Mesendoderm (in vitro differentiated cells): ENCODE data around the gene MANBA.
"Not testable (repeated sequence)": the region's sequence is repeated elsewhere in the genome, so short reads cannot be mapped to it uniquely, and the experiment has no call there.

Experiments used
- DNase-seq: peaks from one replicate; pipeline ENCODE4 v3.0.0; 2013
- H2AK5ac ChIP-seq: 2 replicates; pipeline ENCODE4 v1.6.1; 2013; ENCODE audit warnings: low read length, inconsistent platforms
- H2BK120ac ChIP-seq: 2 replicates; pipeline ENCODE4 v1.6.1; 2013; ENCODE audit warnings: low read depth, mild to moderate bottlenecking, low read length, moderate library complexity, mixed read lengths
- H2BK15ac ChIP-seq: replicated peaks from 2 replicates; pipeline ENCODE4 v1.6.1; 2013; ENCODE audit warnings: low read depth, mild to moderate bottlenecking, moderate library complexity
- H2BK5ac ChIP-seq: 2 replicates; pipeline ENCODE4 v1.6.1; 2013; ENCODE audit warnings: low read length, inconsistent platforms
- H3K18ac ChIP-seq: 2 replicates; pipeline ENCODE4 v1.6.1; 2013; ENCODE audit warnings: mild to moderate bottlenecking, low read length, mixed read lengths
- H3K23ac ChIP-seq: one replicate; pipeline ENCODE4 v1.6.1; 2013; ENCODE audit warnings: low read length
- H3K27ac ChIP-seq: 2 replicates; pipeline ENCODE4 v1.5.1; 2013; ENCODE audit warnings: low read depth, mild to moderate bottlenecking, inconsistent platforms, low read length, moderate library complexity
- H3K27me3 ChIP-seq: 2 replicates; pipeline ENCODE4 v1.6.1; 2013; ENCODE audit warnings: low read length, control low read depth, mild to moderate bottlenecking, inconsistent platforms; ENCODE audit not compliant: insufficient read depth, poor library complexity
- H3K36me3 ChIP-seq: 2 replicates; pipeline ENCODE4 v1.6.1; 2013; ENCODE audit warnings: low read length, inconsistent platforms; ENCODE audit not compliant: control insufficient read depth, insufficient read depth
- H3K4ac ChIP-seq: one replicate; pipeline ENCODE4 v1.6.1; 2013; ENCODE audit warnings: low read depth, mild to moderate bottlenecking, low read length, moderate library complexity
- H3K4me1 ChIP-seq: 2 replicates; pipeline ENCODE4 v1.6.1; 2013; ENCODE audit warnings: low read depth, low read length, inconsistent platforms; ENCODE audit not compliant: control insufficient read depth
- H3K4me2 ChIP-seq: 2 replicates; pipeline ENCODE4 v1.6.1; 2013; ENCODE audit warnings: low read length
- H3K4me3 ChIP-seq: 2 replicates; pipeline ENCODE4 v1.5.1; 2013; ENCODE audit warnings: mild to moderate bottlenecking, low read length
- H3K56ac ChIP-seq: one replicate; pipeline ENCODE4 v1.6.1; 2013; ENCODE audit warnings: low read length
- H3K79me1 ChIP-seq: 2 replicates; pipeline ENCODE4 v1.6.1; 2013; ENCODE audit warnings: low read length, inconsistent platforms
- H3K79me2 ChIP-seq: 2 replicates; pipeline ENCODE4 v1.6.1; 2013; ENCODE audit warnings: mild to moderate bottlenecking, low read length; ENCODE audit not compliant: control insufficient read depth, insufficient read depth
- H3K9ac ChIP-seq: 2 replicates; pipeline ENCODE4 v1.6.1; 2013; ENCODE audit warnings: low read length, inconsistent platforms
- H4K5ac ChIP-seq: one replicate; pipeline ENCODE4 v1.6.1; 2013; ENCODE audit warnings: low read length
- H4K8ac ChIP-seq: one replicate; pipeline ENCODE4 v1.6.1; 2013; ENCODE audit warnings: low read depth, mild to moderate bottlenecking, control low read depth, low read length, moderate library complexity
- WGBS: extraction: QIAGEN DNeasy Blood & Tissue Kit; methylation state at CpG from one replicate; pipeline ENCODE4 v1.1.7; 2013; ENCODE audit warnings: low lambda C conversion rate, missing lambda C conversion rate; ENCODE audit not compliant: insufficient coverage; ENCODE audit errors: extremely low coverage; 5-methylcytosine and 5-hydroxymethylcytosine counted together

MANBA gene

DNA sequence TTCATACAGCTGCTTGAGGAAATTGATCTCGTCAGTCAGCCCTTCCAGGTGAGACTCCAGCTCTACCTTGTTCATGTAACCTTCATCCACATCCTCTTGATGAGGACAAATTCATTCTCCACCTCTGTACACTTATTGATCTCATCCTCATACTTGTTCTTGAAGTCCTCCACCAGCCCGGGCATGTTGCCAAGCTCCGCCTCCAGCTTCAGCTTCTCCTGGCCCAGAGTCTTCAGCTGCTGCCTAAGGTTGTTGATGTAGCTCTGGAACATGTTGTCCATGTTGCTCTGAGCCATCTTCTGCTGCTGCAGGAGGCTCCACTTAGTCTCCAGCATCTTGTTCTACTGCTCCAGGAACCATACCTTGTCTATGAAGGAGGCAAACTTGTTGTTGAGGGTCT, 31.3 kb downstream of the MANBA start:
- H3K79me2 ChIP-seq, H4K8ac ChIP-seq, H3K79me1 ChIP-seq, H2BK5ac ChIP-seq, H2BK120ac ChIP-seq, H3K18ac ChIP-seq, H3K9ac ChIP-seq, H3K4me3 ChIP-seq, H3K4me2 ChIP-seq, H2BK15ac ChIP-seq, H3K27me3 ChIP-seq, H3K23ac ChIP-seq, H4K5ac ChIP-seq, H2AK5ac ChIP-seq, DNase-seq, H3K4ac ChIP-seq, H3K27ac ChIP-seq, H3K36me3 ChIP-seq, H3K4me1 ChIP-seq, H3K56ac ChIP-seq: not testable (repeated sequence)
- WGBS, result no CpG with 5 or more reads among the region's 3 CpGs

DNA sequence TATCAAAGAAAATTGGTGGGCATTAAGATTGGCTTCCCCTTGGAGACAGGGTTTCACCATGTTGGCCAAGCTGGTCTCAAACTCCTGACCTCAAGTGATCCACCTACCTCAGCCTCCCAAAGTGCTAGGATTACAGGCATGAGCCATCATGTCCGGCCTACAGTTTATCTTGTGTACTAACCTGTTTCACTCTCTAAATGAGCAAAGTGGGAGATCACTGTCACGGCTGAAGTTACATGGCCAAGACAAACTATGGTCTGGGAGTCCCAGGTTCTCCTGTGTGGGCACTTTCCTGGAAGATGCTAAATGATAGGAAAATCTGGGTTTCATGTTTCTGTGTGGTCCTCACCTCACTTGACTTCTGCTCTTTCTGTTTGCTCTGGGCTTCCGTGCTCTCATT, 33.8 kb downstream of the MANBA start:
- not testable (repeated sequence) for H3K36me3 ChIP-seq, H3K4me3 ChIP-seq, H3K18ac ChIP-seq, H3K9ac ChIP-seq, H3K27me3 ChIP-seq, H3K56ac ChIP-seq, DNase-seq, H4K5ac ChIP-seq, H3K79me1 ChIP-seq, H3K23ac ChIP-seq, H3K27ac ChIP-seq, H4K8ac ChIP-seq, H2BK120ac ChIP-seq, H2BK5ac ChIP-seq, H3K79me2 ChIP-seq, H3K4me1 ChIP-seq, H2AK5ac ChIP-seq, H3K4ac ChIP-seq, H2BK15ac ChIP-seq, H3K4me2 ChIP-seq
- WGBS, result no CpG with 5 or more reads among the region's 3 CpGs

DNA sequence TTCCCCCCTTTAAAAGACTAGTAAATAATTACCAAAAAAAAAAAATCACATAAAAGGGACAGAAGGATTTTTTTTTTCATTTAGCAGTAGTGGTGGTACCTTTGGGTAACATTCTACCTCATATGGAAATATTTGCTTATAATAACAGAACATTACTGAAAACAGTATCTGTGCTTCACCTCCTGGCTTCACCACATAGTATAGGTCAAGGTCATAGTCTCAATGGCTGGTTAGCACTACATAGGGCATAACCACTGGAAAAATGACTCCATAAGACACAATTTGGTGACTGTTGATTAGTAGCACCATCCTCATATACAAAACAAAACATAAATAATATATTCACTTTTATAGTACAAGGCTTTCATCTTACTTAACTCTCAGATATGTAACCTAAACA, 34.7 kb downstream of the MANBA start:
- no peak overlapping the region for H3K56ac ChIP-seq
- no peak for DNase-seq
- H3K27ac ChIP-seq, result no peak overlapping the region
- H3K23ac ChIP-seq, result no peak overlapping the region
- H3K9ac ChIP-seq, result no peak overlapping the region
- H3K36me3 ChIP-seq, result no peaks in the 10 kb centered on the region
- no peak overlapping the region for H2BK120ac ChIP-seq
- H3K79me2 ChIP-seq, result no peaks in the 10 kb centered on the region
- H3K4ac ChIP-seq, result no peak overlapping the region
- no peak overlapping the region for H2BK15ac ChIP-seq
- no peaks in the 10 kb centered on the region for H3K27me3 ChIP-seq
- no peak overlapping the region for H2AK5ac ChIP-seq
- no peaks in the 10 kb centered on the region for H3K79me1 ChIP-seq
- no peak overlapping the region for H3K4me3 ChIP-seq
- H4K5ac ChIP-seq, result no peak overlapping the region
- H3K4me1 ChIP-seq, result no peaks in the 10 kb centered on the region
- no peak overlapping the region for H2BK5ac ChIP-seq
- H3K4me2 ChIP-seq, result no peak overlapping the region
- H3K18ac ChIP-seq, result no peak overlapping the region
- H4K8ac ChIP-seq, result no peak overlapping the region

DNA sequence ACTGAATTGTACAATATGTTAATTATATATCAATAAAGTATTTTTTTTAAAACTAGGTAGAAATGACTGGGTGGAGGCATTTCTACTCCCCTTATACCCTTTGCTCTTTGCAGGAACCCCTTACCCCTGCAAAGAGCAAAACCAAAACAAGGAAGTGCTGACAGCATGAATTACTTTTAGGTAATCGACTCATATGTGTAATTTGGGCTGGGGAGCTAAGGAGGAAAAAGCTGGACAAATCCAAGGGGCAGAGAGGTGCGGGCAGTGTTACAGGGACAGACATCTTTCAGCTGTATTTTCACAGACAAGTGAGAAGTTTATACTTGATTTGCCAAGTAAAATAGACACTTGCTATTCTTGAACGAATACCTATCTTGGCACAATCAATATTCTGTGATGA, 35.5 kb downstream of the MANBA start:
- WGBS, result no CpG with 5 or more reads among the region's 3 CpGs
- H3K4me2 ChIP-seq, result no peak overlapping the region

DNA sequence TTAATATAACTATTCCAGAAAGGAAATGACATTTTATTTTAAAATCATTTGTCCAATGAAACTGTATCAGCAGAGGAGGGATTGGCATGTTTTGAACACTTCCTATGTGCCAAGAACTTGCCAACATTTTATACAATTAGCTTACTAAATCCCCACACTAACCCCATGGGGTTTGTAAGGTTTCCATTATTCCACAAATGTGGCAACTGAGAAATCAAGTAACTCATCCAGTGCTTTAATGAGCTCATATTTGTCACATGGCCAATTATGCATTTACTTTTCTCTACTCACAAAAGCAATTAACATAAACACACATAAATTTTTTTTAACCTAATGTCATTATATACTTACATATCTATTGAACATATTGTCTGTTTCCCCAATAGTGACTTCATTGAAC, 37.3 kb downstream of the MANBA start:
- no peak overlapping the region for H3K18ac ChIP-seq
- H3K36me3 ChIP-seq, result no peaks in the 10 kb centered on the region
- no peak overlapping the region for H3K27ac ChIP-seq
- no peak overlapping the region for H3K9ac ChIP-seq
- H4K5ac ChIP-seq, result no peak overlapping the region
- no peaks in the 10 kb centered on the region for H3K27me3 ChIP-seq
- H3K79me1 ChIP-seq, result no peaks in the 10 kb centered on the region
- H3K4me2 ChIP-seq, result no peak overlapping the region
- H3K4me3 ChIP-seq, result no peak overlapping the region
- DNase-seq, result no peak
- no peaks in the 10 kb centered on the region for H3K4me1 ChIP-seq
- no peak overlapping the region for H2BK15ac ChIP-seq
- no peak overlapping the region for H3K23ac ChIP-seq
- no peak overlapping the region for H3K56ac ChIP-seq
- no peaks in the 10 kb centered on the region for H3K79me2 ChIP-seq
- no peak overlapping the region for H2AK5ac ChIP-seq
- no peak overlapping the region for H4K8ac ChIP-seq
- no peak overlapping the region for H2BK5ac ChIP-seq
- no peak overlapping the region for H2BK120ac ChIP-seq
- H3K4ac ChIP-seq, result no peak overlapping the region

More for the DNA sequence above, 35.5 kb downstream of the MANBA start:
- H3K23ac ChIP-seq, result no peak overlapping the region
- no peak overlapping the region for H2AK5ac ChIP-seq
- no peak overlapping the region for H4K8ac ChIP-seq
- no peaks in the 10 kb centered on the region for H3K27me3 ChIP-seq
- no peak overlapping the region for H3K18ac ChIP-seq
- H4K5ac ChIP-seq, result no peak overlapping the region
- no peaks in the 10 kb centered on the region for H3K36me3 ChIP-seq
- no peak overlapping the region for H3K56ac ChIP-seq
- no peak overlapping the region for H2BK120ac ChIP-seq
- no peak overlapping the region for H2BK5ac ChIP-seq
- no peaks in the 10 kb centered on the region for H3K79me1 ChIP-seq
- H3K79me2 ChIP-seq, result no peaks in the 10 kb centered on the region
- H3K4ac ChIP-seq, result no peak overlapping the region
- H2BK15ac ChIP-seq, result no peak overlapping the region
- no peak overlapping the region for H3K4me3 ChIP-seq
- no peaks in the 10 kb centered on the region for H3K4me1 ChIP-seq
- H3K27ac ChIP-seq, result no peak overlapping the region
- H3K9ac ChIP-seq, result no peak overlapping the region
- DNase-seq, result no peak

DNA sequence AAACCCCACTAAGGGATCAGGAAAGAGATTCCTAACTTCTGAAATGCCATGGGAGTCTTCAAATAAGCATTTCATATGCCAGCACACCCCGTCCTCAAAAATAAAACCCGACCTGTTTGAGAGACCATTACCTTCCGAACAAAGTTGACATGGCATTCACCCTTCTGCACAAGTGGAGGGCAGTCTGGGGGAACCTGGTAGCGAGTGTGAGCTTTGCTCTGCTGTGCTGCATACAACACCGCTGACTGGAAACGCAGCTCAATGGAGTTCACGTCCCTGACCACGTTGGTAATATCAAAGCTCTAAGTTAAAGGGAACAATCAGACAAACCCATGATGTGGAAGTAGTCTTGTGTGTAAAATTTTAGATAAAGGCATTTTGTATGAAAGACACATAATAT, 38.0 kb downstream of the MANBA start:
- H3K23ac ChIP-seq, result no peak overlapping the region
- H3K4me3 ChIP-seq, result no peak overlapping the region
- no CpG with 5 or more reads among the region's 8 CpGs for WGBS
- H3K4me2 ChIP-seq, result no peak overlapping the region
- no peaks in the 10 kb centered on the region for H3K4me1 ChIP-seq
- H4K8ac ChIP-seq, result no peak overlapping the region
- H3K27ac ChIP-seq, result no peak overlapping the region
- H3K36me3 ChIP-seq, result no peaks in the 10 kb centered on the region
- H2BK5ac ChIP-seq, result no peak overlapping the region
- no peak overlapping the region for H2BK120ac ChIP-seq
- no peak overlapping the region for H2AK5ac ChIP-seq
- H3K4ac ChIP-seq, result no peak overlapping the region
- H2BK15ac ChIP-seq, result no peak overlapping the region
- H3K56ac ChIP-seq, result no peak overlapping the region
- no peak overlapping the region for H4K5ac ChIP-seq
- no peak overlapping the region for H3K9ac ChIP-seq
- DNase-seq, result no peak
- no peaks in the 10 kb centered on the region for H3K79me1 ChIP-seq
- no peak overlapping the region for H3K18ac ChIP-seq
- H3K79me2 ChIP-seq, result no peaks in the 10 kb centered on the region
- no peaks in the 10 kb centered on the region for H3K27me3 ChIP-seq
